IPS-15b (cell line): ENCODE results near the gene ANKRD11.

Experiments used
- H3K27me3 ChIP-seq: one replicate; pipeline ENCODE4 v1.6.1; 2013; ENCODE audit warnings: low read length; ENCODE audit not compliant: control insufficient read depth, insufficient read depth
- H3K36me3 ChIP-seq: one replicate; pipeline ENCODE4 v1.6.1; 2013; ENCODE audit warnings: low read length; ENCODE audit not compliant: control insufficient read depth, insufficient read depth
- H3K4me1 ChIP-seq: one replicate; pipeline ENCODE4 v1.6.1; 2013; ENCODE audit warnings: mild to moderate bottlenecking, low read length; ENCODE audit not compliant: control insufficient read depth, insufficient read depth
- H3K4me3 ChIP-seq: one replicate; pipeline ENCODE4 v1.5.1; 2013; ENCODE audit warnings: low read depth, low read length
- H3K9ac ChIP-seq: one replicate; pipeline ENCODE4 v1.6.1; 2013; ENCODE audit warnings: low read depth, mild to moderate bottlenecking, low read length
- H3K9me3 ChIP-seq: one replicate; pipeline ENCODE4 v1.6.1; 2013; ENCODE audit warnings: mild to moderate bottlenecking, low read length; ENCODE audit not compliant: control insufficient read depth, insufficient read depth

The ANKRD11 gene

DNA sequence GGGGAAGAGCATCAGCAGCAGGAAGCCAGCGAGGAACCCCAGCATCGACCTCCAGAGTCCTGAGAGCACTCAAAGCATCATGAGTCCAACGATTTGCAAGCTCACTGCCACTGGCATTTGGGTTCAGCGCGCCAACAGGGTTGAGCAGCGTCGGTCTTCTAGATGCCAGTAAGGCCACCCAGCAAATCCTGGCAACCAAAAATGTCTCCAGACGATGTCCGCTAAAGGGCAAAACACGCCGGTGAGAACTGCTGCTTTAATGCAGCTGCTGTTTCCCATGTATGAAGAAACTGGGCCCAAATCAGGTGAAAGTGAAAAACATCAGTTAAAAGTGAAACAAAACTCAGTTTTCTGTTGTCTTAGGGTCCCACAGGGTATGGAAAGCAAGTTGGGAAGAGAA, 70.2 kb downstream of the ANKRD11 start:
- H3K36me3 ChIP-seq = peaks cover 5% of the 10 kb centered on the region
- no peaks in the 10 kb centered on the region for H3K27me3 ChIP-seq
- H3K9ac ChIP-seq = no peak overlapping the region
- H3K9me3 ChIP-seq = no peaks in the 10 kb centered on the region
- H3K4me3 ChIP-seq = no peak overlapping the region
- peaks cover 16% of the 10 kb centered on the region for H3K4me1 ChIP-seq

DNA sequence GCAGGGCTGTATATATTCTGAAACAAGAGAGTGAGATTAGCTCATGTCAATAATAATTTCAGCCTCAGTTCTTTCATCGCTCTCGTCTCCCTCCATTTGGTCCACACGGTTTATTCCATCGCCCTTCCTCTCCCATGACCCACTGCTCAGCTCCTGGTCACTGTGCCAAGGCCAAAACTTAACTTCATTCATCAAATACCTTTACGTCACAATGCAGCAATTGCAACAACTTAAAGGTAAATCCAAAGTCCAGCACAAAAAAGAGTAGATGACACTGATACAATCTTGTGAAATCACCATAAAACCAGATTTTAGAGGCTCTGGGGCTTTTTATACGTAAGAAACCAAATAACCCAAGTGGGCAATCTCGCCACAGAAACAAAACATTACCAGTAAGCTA, 72.0 kb downstream of the ANKRD11 start:
- no peaks in the 10 kb centered on the region for H3K9me3 ChIP-seq
- H3K36me3 ChIP-seq = peaks cover 5% of the 10 kb centered on the region
- H3K4me3 ChIP-seq = no peak overlapping the region
- no peak overlapping the region for H3K9ac ChIP-seq
- H3K4me1 ChIP-seq = peaks cover 8% of the 10 kb centered on the region
- H3K27me3 ChIP-seq = no peaks in the 10 kb centered on the region

DNA sequence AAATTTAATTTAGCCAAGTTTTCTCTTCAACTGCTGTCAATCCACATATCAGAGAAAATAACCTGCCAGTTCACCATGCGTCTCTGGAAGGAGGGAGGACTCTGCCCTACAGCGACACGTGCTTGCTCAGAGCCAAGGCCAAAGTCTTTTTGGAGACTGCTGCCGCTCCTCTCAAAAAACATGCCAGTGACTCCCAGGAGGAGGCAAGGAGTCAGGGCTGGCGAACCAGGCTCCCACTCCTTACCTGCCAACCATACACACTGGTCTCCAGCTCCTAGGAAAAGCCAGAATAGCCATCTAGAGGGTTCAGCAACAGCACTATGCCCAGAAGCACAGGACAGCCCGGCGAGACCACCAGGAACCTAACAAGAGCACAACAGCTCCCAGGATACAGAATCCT, 73.0 kb downstream of the ANKRD11 start:
- H3K27me3 ChIP-seq = no peaks in the 10 kb centered on the region
- H3K9ac ChIP-seq = no peak overlapping the region
- peaks cover 12% of the 10 kb centered on the region for H3K4me1 ChIP-seq
- H3K9me3 ChIP-seq = no peaks in the 10 kb centered on the region
- H3K4me3 ChIP-seq = no peak overlapping the region
- H3K36me3 ChIP-seq = peaks cover 5% of the 10 kb centered on the region

DNA sequence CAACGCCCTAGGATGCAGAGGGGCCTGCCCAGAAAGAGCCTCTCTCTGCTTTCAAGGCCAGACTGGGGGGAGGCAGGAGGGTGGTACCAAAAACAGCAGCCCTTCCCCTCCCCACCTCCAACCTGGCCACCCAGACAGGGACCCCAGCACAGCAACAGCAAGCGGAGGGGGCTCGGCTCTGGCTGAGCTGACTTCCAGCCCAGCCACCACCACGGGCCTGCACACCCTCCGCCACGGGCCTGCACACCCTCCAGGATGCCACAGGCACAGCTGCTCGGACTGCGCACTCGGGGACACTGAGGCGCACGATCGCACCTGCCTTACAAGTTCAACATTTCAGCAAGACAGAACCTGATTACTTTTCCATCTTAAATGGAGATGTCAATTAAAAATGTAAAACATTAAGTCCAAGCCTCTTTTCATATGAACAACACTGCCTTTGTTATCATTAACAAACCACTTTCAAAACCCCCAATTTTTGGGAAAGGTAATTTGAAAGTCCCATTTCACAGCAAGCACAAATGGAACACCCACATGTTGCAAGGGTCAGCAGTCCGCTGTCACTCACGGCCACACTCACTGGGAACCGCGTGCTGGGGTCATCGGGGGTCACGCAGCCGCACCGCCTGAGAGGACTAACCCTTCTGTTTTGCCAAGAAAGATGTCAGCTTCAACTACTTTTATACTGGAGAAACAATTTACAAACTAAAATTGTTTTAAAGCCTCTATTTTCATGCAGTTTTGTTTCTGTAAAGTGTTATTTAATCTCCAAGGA, 76.4 kb downstream of the ANKRD11 start:
- peaks cover 15% of the 10 kb centered on the region for H3K4me1 ChIP-seq
- H3K36me3 ChIP-seq = peaks cover 5% of the 10 kb centered on the region
- H3K9ac ChIP-seq = no peak overlapping the region
- H3K9me3 ChIP-seq = no peaks in the 10 kb centered on the region
- no peak overlapping the region for H3K4me3 ChIP-seq
- H3K27me3 ChIP-seq = no peaks in the 10 kb centered on the region

DNA sequence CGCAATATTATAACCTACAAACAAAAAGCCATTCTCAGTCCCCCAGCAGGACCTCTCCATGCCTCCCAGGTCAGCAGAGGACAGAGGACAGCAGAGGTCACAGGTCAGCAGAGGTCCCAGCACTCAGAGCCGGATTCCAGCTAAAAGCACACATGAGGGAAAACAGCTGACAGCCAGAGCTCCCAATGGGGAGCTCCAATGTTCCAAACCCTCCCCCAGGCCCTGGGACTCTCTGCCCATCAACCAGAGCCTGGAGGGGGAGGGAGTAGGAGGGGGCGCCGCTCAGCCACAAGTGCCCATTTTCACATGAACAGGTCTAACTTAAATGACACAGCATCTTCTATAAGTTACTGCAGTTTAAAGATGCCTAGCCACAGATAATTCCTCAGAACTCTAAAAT, 77.5 kb downstream of the ANKRD11 start:
- peaks cover 19% of the 10 kb centered on the region for H3K4me1 ChIP-seq
- no peak overlapping the region for H3K9ac ChIP-seq
- H3K27me3 ChIP-seq = no peaks in the 10 kb centered on the region
- no peak overlapping the region for H3K4me3 ChIP-seq
- no peaks in the 10 kb centered on the region for H3K9me3 ChIP-seq
- peaks cover 4% of the 10 kb centered on the region for H3K36me3 ChIP-seq

DNA sequence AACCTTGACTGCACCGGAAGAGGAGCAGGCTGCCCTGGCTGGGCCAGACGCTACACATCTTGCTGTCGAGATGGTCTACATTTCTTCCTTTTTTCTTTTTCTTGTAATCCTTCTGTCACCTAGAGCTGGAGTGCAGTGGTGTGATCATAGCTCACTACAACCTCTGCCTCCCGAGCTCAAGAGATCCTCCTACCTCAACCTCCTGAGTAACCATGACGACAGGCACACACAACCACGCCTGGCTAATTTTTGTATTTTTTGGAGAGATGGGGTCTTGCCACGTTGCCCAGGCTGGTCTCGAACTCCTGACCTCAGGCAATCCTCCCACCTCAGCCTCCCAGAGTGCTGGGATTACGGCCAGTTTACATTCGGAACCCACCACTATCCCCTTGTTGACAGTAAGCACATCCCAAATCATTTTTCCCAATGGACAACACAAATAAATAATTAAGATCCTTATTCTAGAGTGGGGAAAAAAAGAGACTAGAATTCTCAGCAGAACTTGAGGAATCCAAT, 79.0 kb downstream of the ANKRD11 start:
- Histone ChIP-seq H3K4me1 (peaks cover 27% of the 10 kb centered on the region), H3K9ac (no peak overlapping the region), H3K4me3 (no peak overlapping the region)

DNA sequence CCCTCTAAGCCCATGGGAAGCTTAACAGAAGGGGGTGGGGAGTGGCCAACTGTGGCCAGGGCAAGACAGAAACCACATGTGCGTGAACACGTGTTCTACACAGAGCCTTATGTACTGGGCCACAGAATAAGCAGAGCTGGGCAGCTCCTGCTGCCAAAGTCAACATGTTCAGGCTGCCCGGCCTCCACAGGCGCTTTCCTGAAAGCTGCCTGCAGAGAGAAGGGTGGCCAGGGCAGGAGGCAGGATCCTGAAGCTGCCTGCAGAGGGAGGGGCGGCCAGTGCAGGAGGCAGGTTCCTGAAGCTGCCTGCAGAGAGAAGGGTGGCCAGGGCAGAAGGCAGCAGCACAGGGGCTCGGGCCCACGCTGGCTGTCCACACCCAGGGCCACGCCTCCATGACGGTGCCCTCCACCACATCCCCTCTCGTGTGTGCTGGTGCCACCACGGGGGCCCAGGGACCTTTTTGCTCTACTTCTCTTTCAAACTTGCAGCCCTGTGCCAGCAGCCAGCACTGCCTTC, 79.5 kb downstream of the ANKRD11 start:
- Histone ChIP-seq H3K4me3 (no peak overlapping the region), H3K36me3 (no peaks in the 10 kb centered on the region), H3K27me3 (no peaks in the 10 kb centered on the region), H3K9ac (no peak overlapping the region), H3K9me3 (no peaks in the 10 kb centered on the region), H3K4me1 (peaks cover 28% of the 10 kb centered on the region)

More for the DNA sequence above, 79.0 kb downstream of the ANKRD11 start:
- Histone ChIP-seq H3K27me3 (no peaks in the 10 kb centered on the region), H3K9me3 (no peaks in the 10 kb centered on the region), H3K36me3 (no peaks in the 10 kb centered on the region)

DNA sequence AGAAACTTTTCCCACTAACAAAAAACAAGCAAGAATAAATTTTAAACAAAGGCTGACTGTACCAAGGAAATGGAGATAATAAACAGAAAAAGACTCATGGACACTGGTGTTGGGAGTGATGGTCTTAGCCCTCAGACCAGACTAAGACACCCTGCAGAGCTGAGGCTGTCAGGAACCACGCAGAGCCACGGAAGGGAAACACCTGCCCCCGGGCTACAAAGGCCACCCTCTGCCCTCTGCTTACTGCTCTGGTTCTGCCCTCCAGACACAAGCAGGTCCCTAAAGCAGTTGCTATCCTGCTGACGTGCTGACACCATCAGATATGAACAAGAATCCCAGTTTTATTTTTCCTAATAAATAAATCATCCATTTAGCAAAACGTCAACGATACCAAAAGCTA, 80.0 kb downstream of the ANKRD11 start:
- Histone ChIP-seq H3K4me1 (peaks cover 30% of the 10 kb centered on the region), H3K27me3 (no peaks in the 10 kb centered on the region), H3K9me3 (no peaks in the 10 kb centered on the region), H3K9ac (no peak overlapping the region), H3K36me3 (no peaks in the 10 kb centered on the region), H3K4me3 (no peak overlapping the region)

DNA sequence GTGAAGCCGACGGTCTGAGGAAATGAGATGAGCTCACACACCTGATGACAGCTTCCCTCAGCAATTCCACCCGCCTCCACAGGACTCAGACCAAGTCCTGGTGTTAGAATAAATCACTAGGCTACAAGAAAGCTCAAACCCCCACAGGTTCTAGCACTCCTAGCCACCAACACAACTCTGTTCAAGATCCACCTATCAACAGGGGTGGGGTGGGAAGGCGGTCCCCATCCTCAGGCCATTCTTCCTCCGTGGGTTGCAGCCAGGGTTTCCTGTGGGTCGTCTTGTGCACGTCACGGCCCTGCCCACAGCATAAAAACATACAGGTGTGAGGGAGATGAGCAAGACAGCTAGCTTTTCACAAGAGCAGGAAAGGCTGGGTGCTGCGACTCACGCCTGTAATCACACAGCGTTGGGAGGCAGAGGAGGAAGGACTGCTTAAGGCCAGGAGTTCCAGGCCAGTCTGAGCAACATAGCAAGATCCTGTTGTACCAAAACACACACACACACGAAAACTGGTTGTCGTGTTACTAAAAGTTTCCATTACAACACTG, 81.1 kb downstream of the ANKRD11 start:
- H3K36me3 ChIP-seq = no peaks in the 10 kb centered on the region
- H3K27me3 ChIP-seq = no peaks in the 10 kb centered on the region
- no peaks in the 10 kb centered on the region for H3K9me3 ChIP-seq
- peaks cover 25% of the 10 kb centered on the region for H3K4me1 ChIP-seq
- peak overlapping the region; percentile 37 for H3K9ac ChIP-seq
- H3K4me3 ChIP-seq = no peak overlapping the region

DNA sequence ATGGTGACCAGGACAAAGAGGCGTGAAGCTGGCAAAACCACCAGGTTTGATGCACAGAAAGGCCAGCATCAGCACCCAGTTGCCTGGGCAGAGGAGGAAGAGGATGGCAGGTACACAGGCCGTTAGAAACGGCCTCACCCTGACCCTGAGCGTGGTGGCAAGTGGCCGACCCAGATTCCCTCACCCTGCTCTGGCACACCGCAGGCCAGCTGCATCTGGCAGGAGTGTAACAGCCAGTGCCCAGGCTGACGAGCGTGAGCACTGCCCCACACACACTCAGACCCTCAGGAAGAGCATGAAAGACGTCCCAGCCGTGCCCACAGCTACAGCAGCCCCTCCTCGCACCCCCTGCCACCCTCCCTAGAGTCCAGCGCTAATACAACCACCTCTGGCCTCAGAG, 82.0 kb downstream of the ANKRD11 start:
- Histone ChIP-seq H3K4me3 (no peak overlapping the region), H3K4me1 (peaks cover 29% of the 10 kb centered on the region), H3K36me3 (no peaks in the 10 kb centered on the region), H3K9me3 (no peaks in the 10 kb centered on the region), H3K9ac (no peak overlapping the region), H3K27me3 (no peaks in the 10 kb centered on the region)

DNA sequence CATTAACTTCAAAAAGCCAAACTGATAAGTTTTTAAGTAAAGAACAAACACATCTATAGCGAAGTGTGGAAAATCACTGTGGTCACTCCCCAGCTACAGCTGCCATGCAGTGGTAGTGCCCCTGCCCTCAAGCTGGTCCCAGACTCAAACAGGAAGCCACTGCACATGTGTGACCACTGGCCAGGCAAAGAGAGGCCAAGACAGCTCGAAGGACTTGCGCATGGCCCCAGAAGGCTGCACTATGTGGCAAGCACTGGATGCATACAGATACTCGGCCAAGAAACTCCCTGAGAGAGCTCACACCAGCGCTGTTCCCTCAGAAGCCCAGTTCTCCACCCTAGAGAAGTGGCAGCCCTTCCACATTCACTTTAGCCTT, 82.4 kb downstream of the ANKRD11 start:
- H3K9me3 ChIP-seq = no peaks in the 10 kb centered on the region
- no peak overlapping the region for H3K9ac ChIP-seq
- H3K4me1 ChIP-seq = peaks cover 27% of the 10 kb centered on the region

More for the DNA sequence above, 82.4 kb downstream of the ANKRD11 start:
- no peak overlapping the region for H3K4me3 ChIP-seq
- no peaks in the 10 kb centered on the region for H3K36me3 ChIP-seq
- no peaks in the 10 kb centered on the region for H3K27me3 ChIP-seq
